NCI-H748 (cell line): Measurements from ENCODE around the gene DPP6.
A peak's percentile ranks its signal among the peaks of the same experiment; 100 is the strongest.

Source experiments
- DNase-seq: peaks from one replicate; lab custom pipeline; 2025; ENCODE audit not compliant: unreplicated experiment; lab: John Stamatoyannopoulos, UW

DPP6 gene

GRCh38 chr7:154231732-154232131, 179.5 kb downstream of the DPP6 start:
- DNase-seq: no peak

DNA sequence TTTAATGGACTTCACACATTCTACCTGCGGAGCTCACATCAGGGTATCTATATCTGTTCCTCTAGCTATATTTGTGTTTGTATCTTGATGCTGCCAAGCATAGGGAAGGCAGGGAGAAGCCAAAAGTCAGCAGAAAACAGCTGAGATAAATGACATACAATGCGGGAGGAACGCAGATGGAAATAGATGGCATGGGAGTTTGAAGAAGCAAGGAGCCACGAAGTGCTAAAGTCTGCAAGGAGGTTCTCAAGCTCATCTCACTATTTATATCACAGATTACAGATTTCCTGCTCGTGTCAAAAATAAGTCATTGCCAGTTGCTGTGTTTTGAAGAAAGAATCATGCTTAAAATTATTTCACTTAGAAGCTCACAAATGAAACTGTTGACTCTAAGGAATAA, 180.5 kb downstream of the DPP6 start:
- DNase-seq: no peak

DNA sequence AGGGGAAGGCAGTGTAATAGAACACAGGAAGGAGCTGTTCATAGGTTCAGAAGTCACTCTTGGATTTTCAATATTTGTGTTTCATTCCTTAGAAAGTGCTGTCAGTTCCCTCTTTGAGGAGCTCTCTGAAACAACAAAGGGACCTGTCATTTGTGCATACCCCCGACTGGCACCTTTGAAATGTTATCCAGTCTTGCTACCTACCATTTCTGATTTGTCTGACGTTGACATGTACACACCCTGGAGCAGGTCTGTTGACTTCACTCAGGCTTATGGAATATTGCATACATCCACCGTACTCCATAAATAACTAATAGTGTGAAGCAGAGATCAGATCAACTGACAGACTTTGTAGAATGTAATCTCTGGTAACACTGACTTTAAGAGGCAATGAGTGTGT, 189.8 kb downstream of the DPP6 start:
- DNase-seq: no peak

DNA sequence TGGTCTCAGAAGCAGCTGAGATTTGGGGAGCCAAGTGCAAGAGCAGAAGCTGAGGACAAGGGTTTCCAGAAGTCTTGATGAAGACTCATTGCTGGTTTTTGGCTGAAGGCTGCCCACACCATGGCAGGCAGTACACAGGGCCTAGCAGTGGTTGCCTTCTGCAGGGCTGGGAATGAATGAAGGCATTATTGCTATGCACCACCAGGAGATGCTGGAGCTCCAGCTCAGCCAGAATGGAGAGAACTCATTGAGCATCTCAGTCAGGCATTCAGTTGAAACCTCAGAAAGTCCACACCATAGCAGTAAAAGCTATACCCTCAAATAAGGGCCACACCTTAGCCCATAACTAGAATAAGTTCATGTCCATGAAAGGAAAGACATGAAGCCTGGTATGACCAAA, 190.5 kb downstream of the DPP6 start:
- DNase-seq: no peak

- no peak for DNase-seq
Measured at GRCh38 chr7:154252046-154252445, 199.8 kb downstream of the DPP6 start.

- no peak for DNase-seq
Measured at GRCh38 chr7:154253810-154254209, 201.6 kb downstream of the DPP6 start.

DNA sequence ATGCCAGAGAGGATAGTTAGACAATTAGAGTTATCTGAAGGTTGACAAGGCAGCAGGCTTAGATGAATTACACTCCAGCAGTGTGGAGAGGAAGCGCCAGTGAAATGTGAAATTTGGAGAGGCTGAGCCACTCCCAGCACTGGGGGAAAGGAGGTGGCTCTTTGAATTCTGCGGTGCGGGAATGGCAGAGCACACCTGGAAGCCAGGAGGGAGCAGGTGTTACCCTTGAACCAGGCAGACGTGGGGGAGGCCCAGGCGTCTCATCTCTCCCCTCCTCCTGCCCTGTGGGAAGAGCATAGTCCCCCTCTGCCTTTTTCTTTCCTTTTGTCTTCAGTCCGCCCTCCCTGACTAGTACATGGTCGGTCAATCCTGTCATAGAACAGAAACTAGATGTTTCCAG, 203.1 kb downstream of the DPP6 start:
- no peak for DNase-seq

- DNase-seq: no peak
Measured at GRCh38 chr7:154256150-154256549, 204.0 kb downstream of the DPP6 start.

DNA sequence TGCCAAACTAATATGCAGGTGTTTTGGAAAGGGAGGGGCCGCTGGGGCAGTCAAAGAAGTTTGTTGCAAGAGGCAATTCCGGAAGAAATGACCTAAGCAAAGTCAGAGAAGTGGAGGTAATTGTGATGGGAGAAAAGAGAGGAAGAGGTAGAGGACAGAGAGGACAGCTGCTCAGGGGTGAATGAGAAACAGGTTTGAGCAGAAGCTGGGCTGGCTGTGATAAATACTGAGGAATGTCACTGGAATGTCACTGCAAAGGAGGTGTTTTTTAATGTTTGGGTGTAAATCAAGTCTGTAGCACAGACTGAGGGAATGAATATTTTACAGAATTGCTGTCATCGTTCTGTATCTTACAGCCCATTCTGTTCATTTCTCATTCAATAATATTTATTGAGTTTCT, 207.2 kb downstream of the DPP6 start:
- no peak for DNase-seq

GRCh38 chr7:154287356-154287755, 235.2 kb downstream of the DPP6 start:
- DNase-seq: no peak

DNA sequence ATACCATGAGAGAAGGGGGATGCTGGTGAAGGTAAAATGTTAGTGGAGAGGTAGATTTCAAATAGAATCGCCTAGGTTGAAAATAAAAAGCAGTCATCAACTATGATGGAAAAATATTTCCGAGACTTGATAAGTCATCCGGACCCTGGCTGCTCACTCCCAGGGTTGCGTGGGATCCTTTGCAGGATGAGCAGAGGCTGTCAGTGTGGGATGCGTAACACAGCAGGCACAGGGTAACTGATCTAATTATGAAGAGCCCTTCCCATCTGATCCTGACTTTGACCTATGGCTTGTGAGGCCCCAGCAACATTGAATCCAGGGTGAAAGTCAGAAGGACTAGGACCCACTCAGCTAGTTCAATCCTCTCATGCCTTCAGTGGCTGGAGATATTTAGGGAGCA, 236.9 kb downstream of the DPP6 start:
- DNase-seq: no peak

DNA sequence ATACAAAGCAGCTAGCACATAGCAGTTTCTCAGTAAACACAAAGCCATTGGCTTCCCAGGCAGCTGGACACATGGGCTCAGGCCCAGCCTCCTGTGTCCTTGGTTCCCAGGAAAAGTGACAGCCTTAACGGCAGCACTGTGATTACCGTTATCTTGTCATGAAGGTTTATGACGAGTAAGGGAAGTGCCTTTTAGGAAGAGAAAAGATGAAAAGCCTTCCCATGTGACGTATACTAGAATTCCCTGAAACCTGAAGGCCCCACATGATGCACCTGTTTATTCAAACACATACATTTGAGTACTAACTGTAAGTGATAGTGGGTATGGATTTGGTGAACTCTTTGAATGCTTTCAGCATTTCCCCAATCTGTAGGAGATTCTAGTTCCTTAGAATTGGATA, 244.2 kb downstream of the DPP6 start:
- no peak for DNase-seq

DNA sequence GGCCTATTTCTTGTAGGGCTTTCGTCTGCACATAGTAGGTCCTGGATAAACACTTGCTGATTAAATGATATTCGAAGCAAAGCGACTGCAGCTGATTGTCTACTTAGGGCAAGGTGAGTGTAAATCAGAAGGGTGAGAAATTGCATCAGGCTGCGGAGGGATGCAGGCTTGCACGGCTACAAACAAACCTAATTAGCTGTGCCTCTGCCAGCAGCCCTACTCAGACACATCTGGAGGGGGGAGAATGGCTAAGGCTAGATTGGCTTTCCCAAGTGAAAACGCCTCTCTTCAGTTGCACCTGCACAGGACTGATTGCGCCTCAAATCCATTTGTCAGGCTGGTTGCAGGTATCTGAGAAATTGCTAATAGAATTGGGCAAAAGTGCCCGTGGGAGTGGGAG, 247.5 kb downstream of the DPP6 start:
- DNase-seq: no peak

DNA sequence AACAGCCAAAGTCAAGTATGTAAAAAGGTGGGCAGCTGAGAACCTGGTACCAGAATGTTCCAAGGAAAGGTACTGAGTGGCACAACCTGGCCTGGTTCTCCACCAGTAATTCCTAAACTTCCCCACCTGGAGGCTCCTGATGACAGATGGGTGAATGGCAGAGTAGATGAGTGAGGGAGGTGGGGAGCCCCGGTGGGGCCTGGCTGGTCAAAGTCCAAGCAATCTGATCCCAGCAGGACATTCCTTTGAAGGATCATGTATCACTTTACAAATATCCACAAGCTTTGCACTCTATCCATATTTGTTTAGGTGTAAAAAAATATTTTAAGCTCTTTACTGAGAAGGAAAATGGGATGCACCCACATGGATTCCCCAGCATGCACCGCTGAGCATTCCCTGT, 250.2 kb downstream of the DPP6 start:
- DNase-seq: no peak

DNA sequence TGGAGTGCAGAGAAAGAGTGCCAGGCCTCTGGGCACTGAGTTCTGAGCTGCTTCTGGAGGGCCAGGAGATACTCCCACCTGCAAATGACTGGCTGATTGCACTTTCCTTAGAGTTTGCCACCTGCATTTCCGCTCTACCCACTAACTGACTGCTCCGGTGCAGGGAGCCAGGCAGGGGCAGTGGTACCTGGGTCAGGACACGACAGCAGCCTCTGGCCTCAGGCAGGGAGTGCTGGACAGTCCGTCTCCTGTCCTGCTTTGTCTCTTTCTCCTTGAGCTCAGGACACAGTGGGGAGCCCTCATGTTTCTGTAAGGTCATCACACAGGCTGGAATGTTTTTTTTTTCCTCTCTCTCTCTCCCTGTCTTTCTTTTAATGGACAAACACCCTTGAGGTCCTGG, 252.0 kb downstream of the DPP6 start:
- no peak for DNase-seq

DNA sequence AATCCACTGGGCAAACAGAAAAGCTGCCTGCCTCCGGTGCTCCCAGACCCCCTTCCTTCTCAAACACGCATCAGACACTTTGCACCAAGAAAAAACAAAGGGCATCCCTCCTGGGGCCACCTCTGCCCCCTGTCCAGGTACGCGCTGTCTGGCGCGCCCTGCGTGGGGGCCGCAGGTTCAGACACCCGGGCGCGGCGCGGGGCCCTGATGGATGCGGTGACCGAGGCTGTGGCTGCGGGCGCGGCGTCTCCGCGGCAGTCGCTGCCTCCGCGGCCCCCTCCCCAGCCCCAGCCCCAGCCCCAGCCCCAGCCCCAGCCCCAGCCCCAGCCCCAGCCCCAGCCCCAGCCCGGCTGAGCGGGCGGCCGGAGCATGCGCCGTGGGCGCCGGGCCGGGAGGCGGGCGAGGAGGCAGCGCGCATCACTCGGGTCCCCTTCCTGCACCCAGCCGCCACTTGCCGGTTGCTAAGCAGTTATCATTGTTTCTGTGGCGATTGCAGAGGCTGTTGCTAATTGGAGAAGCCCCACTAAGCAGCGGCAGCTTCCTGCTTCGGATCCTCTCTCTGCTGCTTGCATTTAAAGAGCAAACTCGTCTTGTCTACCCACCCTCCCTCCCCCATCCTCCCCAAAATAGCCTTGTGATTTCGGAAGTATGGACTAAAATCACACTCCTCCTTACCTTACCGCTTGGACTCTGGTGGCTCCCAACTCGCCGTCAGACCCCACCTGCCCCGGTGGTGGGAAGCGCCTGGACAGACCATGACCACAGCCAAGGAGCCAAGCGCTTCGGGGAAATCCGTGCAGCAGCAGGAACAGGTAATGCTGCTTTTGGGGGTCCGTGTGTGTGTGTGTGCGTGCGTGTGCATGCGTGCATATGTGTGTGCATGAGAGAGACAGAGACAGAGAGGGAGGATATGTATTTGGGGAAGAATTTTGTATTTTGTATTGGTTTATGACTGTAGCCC, 252.8 kb downstream of the DPP6 start:
- peak; percentile 84 for DNase-seq

GRCh38 chr7:154306036-154306435, 253.8 kb downstream of the DPP6 start:
- no peak for DNase-seq

GRCh38 chr7:154308928-154309327, 256.7 kb downstream of the DPP6 start:
- no peak for DNase-seq

- DNase-seq: no peak
Measured at GRCh38 chr7:154310114-154310513, 257.9 kb downstream of the DPP6 start.

GRCh38 chr7:154324196-154324595, 272.0 kb downstream of the DPP6 start:
- DNase-seq: no peak

- no peak for DNase-seq
Measured at GRCh38 chr7:154326421-154326820, 274.2 kb downstream of the DPP6 start.

- no peak for DNase-seq
Measured at GRCh38 chr7:154330318-154330717, 278.1 kb downstream of the DPP6 start.
